GM12878 (cell line): ENCODE measurements around the gene CCL19. TPM values are rescaled to one million over a fixed set of nuclear protein-coding genes. Genes with fewer than 3 reads are reported as not detected.
A peak's percentile ranks its signal among the peaks of the same experiment; 100 is the strongest.

ENCODE experiments used
- BHLHE40 ChIP-seq, 2 experiments: fragments of 450-650 bp in 1 of 2; IDR thresholded peaks; 2 replicates each; pipeline ENCODE4 v1.6.1; 2011 to 2017; ENCODE audit warnings: low read depth in 2 of 2, borderline replicate concordance in 1 of 2, improper control_type of control experiment in 1 of 2, low read length in 1 of 2, mild to moderate bottlenecking in 1 of 2
- BRCA1 ChIP-seq: IDR thresholded peaks from 2 replicates; pipeline ENCODE4 v1.6.1; 2011; ENCODE audit warnings: low read depth, low read length, improper control_type of control experiment
- E2F4 ChIP-seq: IDR thresholded peaks from 2 replicates; pipeline ENCODE4 v1.6.1; 2012; ENCODE audit warnings: low read depth, low read length, improper control_type of control experiment
- EP300 ChIP-seq, 2 experiments: fragments of 150-350 bp in 1 of 2; IDR thresholded peaks; 2 replicates each; pipeline ENCODE4 v1.6.1; 2011 to 2012; ENCODE audit warnings: low read depth in 2 of 2, low read length in 2 of 2, borderline replicate concordance in 1 of 2, improper control_type of control experiment in 1 of 2, inconsistent platforms in 1 of 2; ENCODE audit not compliant: control insufficient read depth in 1 of 2
- GABPA ChIP-seq: IDR thresholded peaks from 2 replicates; pipeline ENCODE4 v1.6.1; 2014; ENCODE audit warnings: antibody characterized with exemption, low read depth, mild to moderate bottlenecking, inconsistent platforms
- IKZF1 ChIP-seq: fragments of 450-650 bp; conservative IDR thresholded peaks from 2 replicates; pipeline ENCODE4 v1.6.1; 2017; ENCODE audit warnings: antibody characterized with exemption, mild to moderate bottlenecking
- NFYB ChIP-seq: IDR thresholded peaks from 2 replicates; pipeline ENCODE4 v1.6.1; 2011; ENCODE audit warnings: low read depth, mild to moderate bottlenecking, low read length, improper control_type of control experiment, moderate library complexity; ENCODE audit not compliant: insufficient read depth
- NKRF ChIP-seq: fragments of 450-650 bp; conservative IDR thresholded peaks from 2 replicates; pipeline ENCODE4 v1.6.1; 2017; ENCODE audit warnings: mild to moderate bottlenecking, moderate library complexity
- NR2F1 ChIP-seq: fragments of 450-650 bp; conservative IDR thresholded peaks from 2 replicates; pipeline ENCODE4 v1.6.1; 2017; ENCODE audit warnings: mild to moderate bottlenecking
- POLR2AphosphoS2 ChIP-seq: IDR thresholded peaks from 2 replicates; pipeline ENCODE4 v1.6.1; 2011; ENCODE audit warnings: low read depth, mild to moderate bottlenecking, low read length, improper control_type of control experiment, moderate library complexity
- POLR2AphosphoS5 ChIP-seq: IDR thresholded peaks from 2 replicates; pipeline ENCODE4 v1.6.1; 2011; ENCODE audit warnings: mild to moderate bottlenecking, low read length, inconsistent platforms
- RAD21 ChIP-seq: IDR thresholded peaks from 2 replicates; pipeline ENCODE4 v1.6.1; 2011; ENCODE audit warnings: mild to moderate bottlenecking, low read depth, low read length, moderate library complexity; ENCODE audit not compliant: insufficient read depth
- SKIL ChIP-seq: fragments of 450-650 bp; IDR thresholded peaks from 2 replicates; pipeline ENCODE4 v1.6.1; 2017; ENCODE audit warnings: mild to moderate bottlenecking, low read depth, inconsistent platforms; ENCODE audit not compliant: poor library complexity, severe bottlenecking
- SMAD1 ChIP-seq: fragments of 450-650 bp; IDR thresholded peaks from 2 replicates; pipeline ENCODE4 v1.6.1; 2018; ENCODE audit warnings: mild to moderate bottlenecking, low read depth; ENCODE audit not compliant: partially characterized antibody
- SP1 ChIP-seq: IDR thresholded peaks from one replicate; pipeline ENCODE4 v1.6.1; 2011; ENCODE audit warnings: low read depth, low read length
- TAF1 ChIP-seq: IDR thresholded peaks from 2 replicates; pipeline ENCODE4 v1.6.1; 2011; ENCODE audit warnings: mild to moderate bottlenecking, low read depth, low read length, borderline replicate concordance
- TCF3 ChIP-seq: IDR thresholded peaks from 2 replicates; pipeline ENCODE4 v1.6.1; 2012; ENCODE audit warnings: low read depth, mild to moderate bottlenecking, low read length, borderline replicate concordance; ENCODE audit not compliant: insufficient read depth
- ZBTB4 ChIP-seq: fragments of 450-650 bp; formaldehyde crosslinking; IDR thresholded peaks from 2 replicates; pipeline ENCODE4 v1.4.0; 2022; ENCODE audit warnings: mild to moderate bottlenecking, moderate library complexity
- polyA plus RNA-seq, 11 experiments: library from polyadenylated mRNA; depleted of rRNA in 4 of 11; unstranded in 6 of 11; stranded (reverse) in 5 of 11; fragments of >200 nt; fragmentation: Nextera tagmentation in 4 of 11; fragmentation: Illumina TruSeq in 1 of 11; extraction: Ambion mirVana in 4 of 11; extraction: Trizol in 1 of 11; gene quantifications; 1 replicate in 1 of 11; 2 replicates in 10 of 11; pipeline versions ENCODE4 v1.2.1 to v1.2.3, GENCODE V29; 2011 to 2016; ENCODE audit warnings: inconsistent platforms in 2 of 11, missing spikeins in 2 of 11, low read depth in 1 of 11
- total RNA-seq, 4 experiments: library from RNA; depleted of rRNA in 3 of 4; stranded (reverse); fragments of >200 nt in 3 of 4; fragmentation: Illumina TruSeq in 1 of 4; extraction: Trizol in 1 of 4; gene quantifications; 2 replicates each; pipeline versions ENCODE4 v1.2.1 to v1.2.3, GENCODE V29; 2013 to 2021

CCL19 gene
- total and polyA plus RNA-seq, 10 of the 15 experiments (the other 5 are each of a cell fraction or from before 2014, with no cell fraction given) = 0.42 to 0.69 TPM; not detected in 8

GRCh38 chr9:34651876-34652601, 39.0 kb downstream of the CCL19 start, which contains the start of gene IL11RA (continued):
- no peak for TF ChIP-seq SKIL
- TF ChIP-seq SP1 = peak; percentile 7
- TF ChIP-seq TAF1 = no peak
- no peak for TF ChIP-seq GABPA
- TF ChIP-seq IKZF1 = 0 out of 2 replicates have a peak, but pooled peaks have one; percentile 9
- TF ChIP-seq NKRF = 0 out of 2 replicates have a peak, but pooled peaks have one; percentile 18
- peak; percentile 42; the same call in 1 of the 2 replicates for TF ChIP-seq NR2F1
- TF ChIP-seq POLR2AphosphoS5 = no peak
- TF ChIP-seq NFYB = peak; percentile 71; the same call in 1 of the 2 replicates
- TF ChIP-seq E2F4 = no peak
- TF ChIP-seq POLR2AphosphoS2 = no peak
- no peak for TF ChIP-seq SMAD1
- TF ChIP-seq ZBTB4 = no peak
- TF ChIP-seq BRCA1 = no peak
- no peak for TF ChIP-seq BHLHE40 (IDR thresholded peaks at IDR 0.05; ENCODE audit: borderline replicate concordance in 1 of 2, low read depth in 2 of 2, low read length in 1 of 2)
- peak; percentile 78; the same call in 1 of the 2 replicates for TF ChIP-seq TCF3
- TF ChIP-seq RAD21 = no peak
- no peak for TF ChIP-seq EP300 (IDR thresholded peaks at IDR 0.05; ENCODE audit: borderline replicate concordance in 1 of 2, control insufficient read depth in 1 of 2, low read depth in 2 of 2, low read length in 2 of 2)
